ENCODE data around the gene PINLYP. TPM values are rescaled to one million over a fixed set of nuclear protein-coding genes. Genes with fewer than 3 reads are reported as not detected.
A peak's percentile ranks its signal among the peaks of the same experiment; 100 is the strongest.

PINLYP gene
- total and polyA plus RNA-seq, 2 donors from 2014 or later: 14.8 to 41.8 TPM

GRCh38 chr19:43534816-43535761, 40.5 kb upstream of the PINLYP start:
- Histone ChIP-seq H3K27ac (ENCODE audit: low read depth in 2 of 2, low read length in 2 of 2) (peak overlapping the region; percentile 41 to 63), H3K36me3 (ENCODE audit: control insufficient read depth in 2 of 3, insufficient read depth in 3 of 3, low read length in 3 of 3) (peaks cover 3 to 5% (median 5%) of the 10 kb centered on the region in 3 donors), H3K9ac (ENCODE audit: low read length in 3 of 3) (peak overlapping the region in 1 of 3 donors; percentile 4), H3K4me1 (ENCODE audit: control insufficient read depth in 2 of 3, insufficient read depth in 2 of 3, low read depth in 1 of 3, low read length in 3 of 3) (peaks cover 0 to 17% (median 13%) of the 10 kb centered on the region in 3 donors), H3K27me3 (ENCODE audit: control insufficient read depth, insufficient read depth, low read length) (no peaks in the 10 kb centered on the region), H3K9me3 (ENCODE audit: control insufficient read depth in 2 of 3, insufficient read depth in 1 of 3, low read length in 3 of 3) (no peaks in the 10 kb centered on the region), H3K4me3 (ENCODE audit: low read length in 3 of 3) (no peak overlapping the region)
- intact Hi-C loops (cut with DNase I): no loop called here
- FAIRE-seq (no peak), DNase-seq (peak; percentile 84 to 91 (median 86))
- TF ChIP-seq CTCF (IDR thresholded peaks at IDR 0.05; ENCODE audit: borderline replicate concordance, extremely low read depth, insufficient read depth): peak; percentile 49

GRCh38 chr19:43538922-43539321, 36.7 kb upstream of the PINLYP start:
- Histone ChIP-seq H3K4me1 (ENCODE audit: control insufficient read depth in 2 of 3, insufficient read depth in 2 of 3, low read depth in 1 of 3, low read length in 3 of 3) (peaks cover 0 to 7% (median 5%) of the 10 kb centered on the region in 3 donors), H3K9ac (ENCODE audit: low read length in 3 of 3) (no peak overlapping the region), H3K27ac (ENCODE audit: low read depth in 2 of 2, low read length in 2 of 2) (no peak overlapping the region), H3K9me3 (ENCODE audit: control insufficient read depth in 2 of 3, insufficient read depth in 1 of 3, low read length in 3 of 3) (no peaks in the 10 kb centered on the region), H3K27me3 (ENCODE audit: control insufficient read depth, insufficient read depth, low read length) (no peaks in the 10 kb centered on the region), H3K4me3 (ENCODE audit: low read length in 3 of 3) (no peak overlapping the region), H3K36me3 (ENCODE audit: control insufficient read depth in 2 of 3, insufficient read depth in 3 of 3, low read length in 3 of 3) (peaks cover 11 to 22% (median 17%) of the 10 kb centered on the region in 3 donors)
- FAIRE-seq: no peak
- TF ChIP-seq CTCF (IDR thresholded peaks at IDR 0.05; ENCODE audit: borderline replicate concordance, extremely low read depth, insufficient read depth): no peak
- intact Hi-C loops (cut with DNase I): no loop called here
- no peak for DNase-seq

GRCh38 chr19:43540381-43540780, 35.2 kb upstream of the PINLYP start:
- FAIRE-seq (no peak), DNase-seq (peak in 1 of 5 donors; percentile 21)
- H3K27me3 ChIP-seq (ENCODE audit: control insufficient read depth, insufficient read depth, low read length): no peaks in the 10 kb centered on the region
- H3K27ac ChIP-seq (ENCODE audit: low read depth in 2 of 2, low read length in 2 of 2): no peak overlapping the region
- no peaks in the 10 kb centered on the region for H3K9me3 ChIP-seq (ENCODE audit: control insufficient read depth in 2 of 3, insufficient read depth in 1 of 3, low read length in 3 of 3)
- no peak for TF ChIP-seq CTCF (IDR thresholded peaks at IDR 0.05; ENCODE audit: borderline replicate concordance, extremely low read depth, insufficient read depth)
- H3K9ac ChIP-seq (ENCODE audit: low read length in 3 of 3): no peak overlapping the region
- peaks cover 11 to 24% (median 20%) of the 10 kb centered on the region in 3 donors for H3K36me3 ChIP-seq (ENCODE audit: control insufficient read depth in 2 of 3, insufficient read depth in 3 of 3, low read length in 3 of 3)
- no peak overlapping the region for H3K4me3 ChIP-seq (ENCODE audit: low read length in 3 of 3)
- no peaks in the 10 kb centered on the region for H3K4me1 ChIP-seq (ENCODE audit: control insufficient read depth in 2 of 3, insufficient read depth in 2 of 3, low read depth in 1 of 3, low read length in 3 of 3)
- intact Hi-C loops (cut with DNase I): no loop called here

All from kidney (tissue), 14 donors.